HEK293T (cell line): ENCODE data around the gene ZNF331.

Source experiments
- ARNT ChIP-seq: fragments of 450-650 bp; IDR thresholded peaks from 2 replicates; pipeline ENCODE4 v1.6.1; 2017; ENCODE audit warnings: mild to moderate bottlenecking
- BHLHE40 ChIP-seq: fragments of 450-650 bp; IDR thresholded peaks from 2 replicates; pipeline ENCODE4 v1.6.1; 2016; ENCODE audit warnings: mild to moderate bottlenecking, moderate library complexity, borderline replicate concordance
- CTBP1 ChIP-seq: fragments of 450-650 bp; IDR thresholded peaks from 2 replicates; pipeline ENCODE4 v1.6.1; 2016; ENCODE audit warnings: borderline replicate concordance
- ELF4 ChIP-seq: fragments of 450-650 bp; IDR thresholded peaks from 2 replicates; pipeline ENCODE4 v1.6.1; 2017; ENCODE audit warnings: antibody characterized with exemption
- FOXA1 ChIP-seq: fragments of 450-650 bp; IDR thresholded peaks from 2 replicates; pipeline ENCODE4 v1.6.1; 2016; ENCODE audit warnings: mild to moderate bottlenecking
- FOXK2 ChIP-seq: fragments of 450-650 bp; IDR thresholded peaks from 2 replicates; pipeline ENCODE4 v1.6.1; 2016; ENCODE audit warnings: mild to moderate bottlenecking
- FOXM1 ChIP-seq: fragments of 450-650 bp; IDR thresholded peaks from 2 replicates; pipeline ENCODE4 v1.6.1; 2017; ENCODE audit warnings: mild to moderate bottlenecking, borderline replicate concordance
- HDGF ChIP-seq: fragments of 450-650 bp; IDR thresholded peaks from 2 replicates; pipeline ENCODE4 v1.6.1; 2017; ENCODE audit warnings: antibody characterized with exemption, borderline replicate concordance
- LEF1 ChIP-seq: fragments of 450-650 bp; IDR thresholded peaks from 2 replicates; pipeline ENCODE4 v1.6.1; 2017; ENCODE audit warnings: mild to moderate bottlenecking, borderline replicate concordance
- SP1 ChIP-seq: fragments of 450-650 bp; IDR thresholded peaks from 2 replicates; pipeline ENCODE4 v1.6.1; 2017
- SUZ12 ChIP-seq: fragments of 450-650 bp; IDR thresholded peaks from 2 replicates; pipeline ENCODE4 v1.6.1; 2016; ENCODE audit warnings: mild to moderate bottlenecking
- TARDBP ChIP-seq: fragments of 450-650 bp; IDR thresholded peaks from 2 replicates; pipeline ENCODE4 v1.6.1; 2016
- ZNF384 ChIP-seq: fragments of 450-650 bp; IDR thresholded peaks from 2 replicates; pipeline ENCODE4 v1.6.1; 2016
- TF ChIP-seq, protein P1 (sequence below): fragments of 450-650 bp; IDR thresholded peaks from 2 replicates; pipeline ENCODE4 v1.6.1; 2016

DNA sequence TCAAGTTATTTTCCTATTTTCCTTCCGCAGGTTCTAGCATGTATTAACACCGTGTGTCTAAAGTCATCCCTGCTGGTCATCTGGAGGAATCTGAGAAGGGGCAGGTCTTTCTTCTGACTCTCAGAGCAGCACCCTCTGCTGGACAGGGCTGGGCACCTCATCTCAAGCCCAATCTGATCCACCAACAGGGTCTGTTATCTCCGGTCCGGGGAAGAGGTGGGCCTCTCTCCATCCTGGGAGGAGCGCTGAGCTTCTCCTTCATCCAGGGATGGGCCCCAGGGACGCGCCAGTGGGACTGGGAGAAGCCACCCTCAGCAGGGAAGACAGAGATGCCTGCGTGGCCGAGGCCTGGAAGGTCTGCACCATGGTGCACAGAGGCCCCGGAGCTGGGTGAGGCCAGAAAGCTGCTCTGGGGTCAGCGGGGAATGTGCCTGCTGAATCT is 26.0 kb upstream of the ZNF331 start:
- no peak for TF ChIP-seq FOXA1
- no peak for TF ChIP-seq ELF4
- no peak for TF ChIP-seq ARNT
- TF ChIP-seq SUZ12, result no peak
- TF ChIP-seq ZNF384, result no peak
- TF ChIP-seq CTBP1, result no peak
- no peak for TF ChIP-seq FOXK2
- no peak for TF ChIP-seq SP1
- TF ChIP-seq BHLHE40, result no peak
- TF ChIP-seq FOXM1, result no peak
- TF ChIP-seq, protein P1, sequence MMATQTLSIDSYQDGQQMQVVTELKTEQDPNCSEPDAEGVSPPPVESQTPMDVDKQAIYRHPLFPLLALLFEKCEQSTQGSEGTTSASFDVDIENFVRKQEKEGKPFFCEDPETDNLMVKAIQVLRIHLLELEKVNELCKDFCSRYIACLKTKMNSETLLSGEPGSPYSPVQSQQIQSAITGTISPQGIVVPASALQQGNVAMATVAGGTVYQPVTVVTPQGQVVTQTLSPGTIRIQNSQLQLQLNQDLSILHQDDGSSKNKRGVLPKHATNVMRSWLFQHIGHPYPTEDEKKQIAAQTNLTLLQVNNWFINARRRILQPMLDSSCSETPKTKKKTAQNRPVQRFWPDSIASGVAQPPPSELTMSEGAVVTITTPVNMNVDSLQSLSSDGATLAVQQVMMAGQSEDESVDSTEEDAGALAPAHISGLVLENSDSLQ, result no peak
- no peak for TF ChIP-seq HDGF
- no peak for TF ChIP-seq LEF1
- no peak for TF ChIP-seq TARDBP
